T47D (cell line): ENCODE results near the gene RAMACL.
"Not testable (repeated sequence)": the region's sequence is repeated elsewhere in the genome, so short reads cannot be mapped to it uniquely, and the experiment has no call there.

Experiments
- DNase-seq, 2 experiments: peaks; one replicate each; pipeline versions ENCODE4 v3.0.0 to v3.0.0-alpha.2; 2011 to 2012; ENCODE audit warnings: low read depth in 1 of 2, low spot score in 1 of 2
- JUND ChIP-seq: IDR thresholded peaks from 2 replicates; pipeline ENCODE4 v1.6.1; 2012; ENCODE audit warnings: low read depth
- in situ Hi-C: cut with HindIII; loops from 2 replicates; pipeline ENCODE4 v1.10.0; 2016; ENCODE audit warnings: low sequenced_read_pairs, low pct_unique_long_range_greater_than_20kb

The RAMACL gene

DNA sequence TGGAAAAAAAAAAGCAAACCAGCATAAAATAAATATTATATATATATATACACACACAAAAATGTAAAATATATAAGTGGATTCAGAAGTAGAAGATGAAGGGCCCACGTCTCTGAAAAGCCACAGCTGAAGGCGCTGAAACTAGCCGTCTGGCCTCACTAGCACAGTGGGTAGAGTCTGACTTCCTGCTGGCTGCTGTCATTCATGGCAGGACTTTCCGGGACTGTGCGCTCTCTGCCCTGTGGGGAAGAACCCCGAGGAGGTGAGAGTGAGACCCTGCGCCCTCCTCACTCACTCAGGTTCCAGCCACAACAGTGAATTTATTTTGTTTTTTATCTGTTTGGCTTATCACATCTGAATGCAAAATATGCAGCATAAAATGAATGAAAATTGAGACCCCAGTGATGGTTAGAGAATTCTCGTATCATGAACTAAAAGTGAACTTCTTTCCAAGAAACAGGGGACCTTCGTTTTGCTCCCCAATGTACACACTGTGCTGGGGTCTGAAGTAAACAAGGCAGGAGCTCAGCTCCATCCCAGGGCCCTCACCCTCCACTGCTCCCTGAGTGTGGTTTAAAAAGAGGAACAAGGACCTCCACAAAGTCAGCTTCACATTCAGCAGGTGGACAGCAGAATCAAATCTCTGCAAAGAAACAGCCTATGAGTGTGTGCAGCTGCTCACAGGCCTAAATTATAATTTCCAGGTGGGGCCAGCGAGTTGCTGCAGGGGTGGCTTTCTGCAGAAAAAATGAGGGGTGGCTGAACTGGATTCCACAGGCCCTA, 1.3 kb upstream of the RAMACL start:
- no peak for DNase-seq
- in situ Hi-C loops = no loop called here
- TF ChIP-seq JUND = no peak

DNA sequence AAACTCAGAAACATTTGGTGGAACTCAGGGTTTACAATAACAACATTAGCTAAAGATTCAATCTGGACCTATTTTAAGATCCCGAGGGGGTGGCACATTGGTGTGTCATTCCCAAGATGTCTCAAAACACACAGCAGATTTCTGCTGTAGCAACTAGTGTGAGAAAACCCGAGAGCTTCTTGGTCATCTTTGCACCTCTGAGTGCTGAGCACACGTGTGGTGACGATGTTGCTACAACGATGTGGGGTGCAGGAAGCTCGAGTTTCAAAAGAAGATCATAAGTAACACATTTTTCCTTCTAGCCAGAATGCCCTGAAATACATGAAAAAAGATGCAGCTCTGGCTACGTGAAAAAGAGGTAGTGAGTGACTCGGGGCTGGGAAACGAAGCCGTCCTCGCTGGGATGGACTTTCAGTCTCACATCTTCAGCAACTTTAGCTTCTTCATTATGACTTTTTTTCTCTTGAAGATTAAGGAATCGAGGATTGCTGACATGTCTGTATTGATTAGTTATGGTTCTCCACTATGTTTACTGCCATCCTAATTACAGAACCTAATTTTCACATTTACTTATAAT, 1.5 kb downstream of the RAMACL start:
- in situ Hi-C loops = no loop called here
- no peak for TF ChIP-seq JUND
- DNase-seq = no peak

DNA sequence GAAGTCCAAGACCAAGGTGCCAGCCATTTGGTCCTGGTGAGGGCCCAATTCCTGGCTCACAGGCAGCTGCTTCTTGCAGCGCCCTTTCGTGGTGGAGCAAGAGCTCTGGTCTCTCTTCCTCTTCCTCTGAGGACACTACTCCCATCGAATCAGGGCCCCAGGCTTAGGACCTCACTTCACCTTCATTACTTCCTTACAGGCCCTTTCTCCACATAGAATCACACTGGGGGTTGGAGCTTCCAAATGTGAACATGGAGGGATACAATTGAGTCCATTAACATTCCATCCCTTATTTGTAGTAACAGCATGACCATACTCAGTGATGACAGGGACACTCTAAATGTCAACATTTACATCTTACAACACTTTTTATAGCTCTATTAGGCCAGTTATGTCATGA, 2.3 kb downstream of the RAMACL start:
- no peak for TF ChIP-seq JUND
- in situ Hi-C loops = no loop called here
- DNase-seq = no peak

DNA sequence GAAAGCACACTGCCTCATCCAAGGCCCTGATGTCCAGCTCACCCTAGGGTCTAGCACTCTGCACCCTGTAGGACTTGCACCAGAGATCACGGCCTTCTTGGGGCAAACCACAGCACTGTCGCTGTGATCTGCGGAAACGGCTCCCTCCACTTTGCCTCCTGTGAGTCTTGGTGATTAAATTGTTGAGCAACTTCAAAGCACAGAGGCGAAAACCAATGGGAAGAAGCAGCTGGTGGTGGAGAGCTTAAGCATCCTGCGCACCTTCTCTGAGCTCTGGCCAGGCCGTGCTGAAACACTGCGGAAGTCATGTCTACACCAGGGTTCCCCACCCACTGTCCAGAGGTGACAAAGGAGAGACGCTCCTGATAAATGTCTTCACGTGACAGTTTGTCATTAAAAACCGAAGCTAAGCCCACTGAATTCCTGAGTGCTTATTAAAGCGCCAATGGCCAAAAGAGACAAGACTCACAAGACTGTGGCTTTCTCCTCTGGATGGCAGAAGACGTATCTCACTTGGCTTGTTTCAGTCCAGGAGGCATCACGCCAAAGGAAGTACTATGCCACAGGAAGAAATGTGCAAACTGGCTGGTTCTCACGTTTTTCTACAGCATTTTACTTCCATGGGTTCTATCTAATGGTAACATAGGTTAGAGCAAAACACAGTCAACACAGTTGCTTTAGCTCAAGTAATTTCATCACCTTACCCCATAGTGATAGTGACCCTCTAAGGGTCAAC, 3.1 kb downstream of the RAMACL start:
- in situ Hi-C loops = no loop called here
- TF ChIP-seq JUND = no peak
- DNase-seq = no peak

DNA sequence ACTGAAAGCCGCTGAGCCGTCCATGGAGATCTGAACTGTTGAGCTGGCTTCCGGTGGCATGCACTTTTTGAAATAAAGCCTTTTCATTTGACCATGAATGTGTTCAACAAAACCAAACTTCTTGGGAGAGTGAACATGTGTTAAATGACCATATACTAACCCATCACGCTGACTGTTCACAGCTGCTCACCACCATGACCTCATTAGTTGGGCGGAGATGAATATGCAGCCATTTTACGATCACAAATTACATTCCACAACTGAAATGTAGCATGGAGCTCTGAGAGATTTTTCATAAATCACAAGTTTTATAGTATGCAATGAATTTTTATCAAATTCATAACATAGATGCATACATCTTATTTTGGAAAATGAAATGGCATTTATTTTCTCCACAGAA, 4.2 kb downstream of the RAMACL start:
- no peak for DNase-seq
- TF ChIP-seq JUND = no peak
- in situ Hi-C loops = no loop called here

DNA sequence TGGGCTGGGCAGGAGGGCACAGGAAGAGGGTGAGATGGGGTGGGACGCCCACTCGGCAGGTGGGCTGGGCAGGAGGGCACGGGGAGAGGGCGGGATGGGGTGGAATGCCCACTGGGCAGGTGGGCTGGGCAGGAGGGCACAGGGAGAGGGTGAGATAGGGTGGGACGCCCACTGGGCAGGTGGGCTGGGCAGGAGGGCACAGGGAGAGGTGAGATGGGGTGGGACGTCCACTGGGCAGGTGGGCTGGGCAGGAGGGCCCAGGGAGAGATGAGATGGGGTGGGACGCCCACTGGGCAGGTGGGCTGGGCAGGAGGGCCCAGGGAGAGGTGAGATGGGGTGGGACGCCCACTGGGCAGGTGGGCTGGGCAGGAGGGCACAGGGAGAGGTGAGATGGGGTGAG, 4.7 kb downstream of the RAMACL start:
- DNase-seq, in situ Hi-C loops: not testable (repeated sequence)

DNA sequence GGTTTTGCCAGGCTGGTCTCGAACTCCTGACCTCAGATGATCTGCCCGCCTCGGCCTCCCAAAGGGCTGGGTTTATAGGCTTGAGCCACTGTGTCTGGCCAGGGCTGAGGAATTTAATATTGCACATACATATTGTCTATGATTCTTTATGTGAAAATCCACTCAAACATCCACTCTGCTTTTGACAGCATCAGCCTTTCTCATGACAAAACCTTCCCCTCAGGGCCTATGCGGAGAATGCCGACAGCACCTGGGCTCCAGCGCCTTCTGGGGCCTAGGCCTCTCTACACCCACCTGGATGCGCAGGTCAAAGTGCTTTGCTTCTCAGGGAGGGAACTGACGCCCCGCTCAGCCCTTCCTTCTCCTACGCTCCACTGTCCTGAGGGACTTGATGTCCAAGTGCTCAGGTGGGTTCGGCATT, 5.4 kb downstream of the RAMACL start:
- no peak for DNase-seq
- no peak for TF ChIP-seq JUND
- in situ Hi-C loops = no loop called here

DNA sequence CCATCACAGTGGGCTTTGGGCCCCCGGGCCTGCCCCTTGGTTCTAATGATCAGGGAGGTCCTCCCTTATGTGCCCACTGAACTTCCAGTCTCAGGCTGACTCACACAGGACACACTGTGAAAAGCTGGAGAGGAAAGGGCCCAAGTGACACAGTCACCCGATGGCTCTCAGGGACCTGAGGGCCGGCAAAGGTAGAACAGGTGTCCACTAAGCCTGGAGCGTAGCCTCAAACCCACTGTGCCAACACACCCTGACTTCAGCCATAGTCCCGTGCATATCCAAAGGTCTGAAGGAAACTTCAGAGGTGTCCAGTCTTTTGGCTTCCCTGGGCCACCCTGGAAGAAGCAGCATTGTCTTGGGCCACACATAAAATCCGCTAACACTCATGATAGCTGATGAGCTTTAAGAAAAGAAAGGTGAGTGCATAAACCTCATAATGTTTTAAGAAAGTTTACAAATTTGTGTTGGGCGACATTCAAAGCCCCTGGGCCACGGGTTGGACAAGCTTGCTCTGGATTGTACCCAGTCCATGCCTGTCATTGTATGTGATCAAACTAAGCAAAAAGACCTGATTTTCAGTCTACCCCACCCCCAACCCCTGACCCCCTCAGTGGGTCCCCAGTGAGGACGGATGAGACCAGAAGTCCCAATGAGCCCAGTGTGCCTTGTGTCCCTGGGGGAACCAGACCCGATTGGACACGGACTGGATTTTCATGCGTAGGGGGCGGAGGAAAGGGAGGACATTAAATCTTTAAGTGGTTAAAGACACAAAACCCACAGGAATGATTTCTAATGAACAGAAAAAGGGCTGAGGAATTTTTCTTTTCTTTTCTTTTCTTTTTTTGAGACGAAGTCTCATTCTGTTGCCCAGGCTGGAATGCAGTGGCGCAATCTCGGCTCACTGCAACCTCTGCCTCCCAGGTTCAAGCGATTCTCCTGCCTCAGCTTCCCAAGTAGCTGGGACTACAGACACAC, 6.1 kb downstream of the RAMACL start:
- no peak for DNase-seq
- in situ Hi-C loops = no loop called here
- TF ChIP-seq JUND = no peak

DNA sequence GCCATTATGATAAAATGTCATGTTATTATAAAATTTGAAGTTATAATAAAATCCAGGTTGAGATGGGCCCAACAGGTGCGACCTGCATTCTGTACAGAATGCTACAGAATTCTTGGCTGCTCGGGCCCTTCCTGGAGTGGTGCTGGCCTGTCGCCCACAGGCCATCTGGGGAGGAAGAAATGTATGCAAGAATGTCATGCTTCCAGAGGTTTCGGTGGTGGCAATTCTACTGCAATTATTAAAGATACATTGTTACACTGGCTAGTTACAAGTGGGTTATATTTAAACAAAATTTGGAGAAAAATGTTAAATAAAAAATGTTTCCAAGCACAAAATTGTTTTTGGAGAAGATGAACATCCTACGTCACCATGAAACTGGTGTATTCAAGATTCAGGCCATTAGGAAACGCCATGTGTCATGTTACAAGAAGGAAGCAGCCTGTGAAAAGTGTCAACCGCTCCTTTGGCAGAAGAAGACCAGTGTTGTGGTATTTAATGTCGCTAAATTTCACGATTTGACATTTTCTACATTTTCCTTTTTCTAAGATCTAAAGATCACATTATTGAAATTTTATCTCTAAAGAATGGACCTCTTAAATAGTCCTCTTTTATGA, 7.1 kb downstream of the RAMACL start:
- TF ChIP-seq JUND = no peak
- no peak for DNase-seq
- in situ Hi-C loops = no loop called here

DNA sequence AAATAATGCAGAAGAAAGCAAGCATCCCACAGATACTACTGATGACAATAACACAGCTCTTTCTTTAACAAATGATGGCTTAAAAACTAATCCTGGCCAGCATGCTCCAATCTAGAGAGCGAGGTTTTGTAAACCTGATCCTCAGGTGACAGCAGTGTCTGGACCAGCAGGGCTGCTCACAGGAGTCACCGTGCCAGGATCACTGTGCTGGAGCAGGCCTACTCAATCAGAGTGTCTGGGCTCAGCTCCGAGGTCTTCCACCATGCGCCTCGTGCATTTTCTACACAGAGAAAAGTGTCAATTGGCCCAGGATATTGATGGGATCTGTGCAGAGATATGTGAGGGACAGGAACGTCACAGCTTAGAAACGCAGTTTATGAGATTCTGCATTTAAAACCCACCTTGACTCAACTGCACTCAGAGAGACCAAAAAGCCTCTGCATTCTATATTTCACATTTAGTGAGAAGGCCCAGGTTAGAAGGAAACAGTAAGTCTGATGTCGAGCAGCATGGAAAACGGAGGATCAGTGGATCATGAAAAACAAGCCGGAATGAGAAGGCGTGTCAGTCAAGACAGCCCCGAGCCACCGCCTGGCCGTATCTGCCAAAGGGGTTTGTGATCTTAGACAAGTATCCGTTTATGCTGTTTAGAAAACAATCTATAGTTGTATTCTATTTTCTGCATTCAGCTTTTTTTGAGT, 7.8 kb downstream of the RAMACL start:
- in situ Hi-C loops = no loop called here
- no peak for DNase-seq
- no peak for TF ChIP-seq JUND

DNA sequence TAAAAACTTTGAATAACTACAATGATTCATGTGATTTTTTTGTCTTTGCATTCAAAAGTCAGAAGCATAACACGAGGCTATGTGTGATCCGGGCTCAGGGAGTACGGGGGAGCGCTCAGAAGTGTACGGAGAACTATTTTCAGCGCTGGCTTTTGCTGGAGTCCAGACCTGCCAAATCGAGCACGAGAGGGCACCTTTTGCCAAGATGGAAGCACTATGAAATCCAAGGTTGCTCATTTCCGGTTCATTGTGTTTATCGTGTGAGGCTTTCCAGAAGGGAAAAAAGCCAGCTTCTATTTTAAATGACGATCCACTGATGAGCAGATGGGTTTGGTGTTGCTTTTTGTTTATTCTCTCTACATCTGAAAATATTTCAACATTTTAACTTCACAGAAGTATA, 11.3 kb downstream of the RAMACL start:
- no peak for TF ChIP-seq JUND
- in situ Hi-C loops = no loop called here
- no peak for DNase-seq
